KOPT-K1 (cell line): ENCODE results near the gene GUK1.

Experiments
- H3K27ac ChIP-seq: fragments of 200-600 bp; sonication (generic); 2 replicates; pipeline ENCODE4 v1.5.1; 2016; ENCODE audit warnings: antibody characterized with exemption, mild to moderate bottlenecking, low read depth, low read length; ENCODE audit not compliant: poor library complexity, severe bottlenecking
- H3K36me3 ChIP-seq: fragments of 200-600 bp; sonication (generic); 2 replicates; pipeline ENCODE4 v1.5.1; 2017; ENCODE audit warnings: antibody characterized with exemption, mild to moderate bottlenecking, low read length, moderate library complexity; ENCODE audit not compliant: insufficient read depth
- H3K9me3 ChIP-seq: fragments of 200-600 bp; sonication (generic); 2 replicates; pipeline ENCODE4 v1.5.1; 2017; ENCODE audit warnings: antibody characterized with exemption, low read length, mild to moderate bottlenecking; ENCODE audit not compliant: insufficient read depth, poor library complexity, severe bottlenecking

Gene GUK1, protein sequence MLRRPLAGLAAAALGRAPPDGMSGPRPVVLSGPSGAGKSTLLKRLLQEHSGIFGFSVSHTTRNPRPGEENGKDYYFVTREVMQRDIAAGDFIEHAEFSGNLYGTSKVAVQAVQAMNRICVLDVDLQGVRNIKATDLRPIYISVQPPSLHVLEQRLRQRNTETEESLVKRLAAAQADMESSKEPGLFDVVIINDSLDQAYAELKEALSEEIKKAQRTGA

DNA sequence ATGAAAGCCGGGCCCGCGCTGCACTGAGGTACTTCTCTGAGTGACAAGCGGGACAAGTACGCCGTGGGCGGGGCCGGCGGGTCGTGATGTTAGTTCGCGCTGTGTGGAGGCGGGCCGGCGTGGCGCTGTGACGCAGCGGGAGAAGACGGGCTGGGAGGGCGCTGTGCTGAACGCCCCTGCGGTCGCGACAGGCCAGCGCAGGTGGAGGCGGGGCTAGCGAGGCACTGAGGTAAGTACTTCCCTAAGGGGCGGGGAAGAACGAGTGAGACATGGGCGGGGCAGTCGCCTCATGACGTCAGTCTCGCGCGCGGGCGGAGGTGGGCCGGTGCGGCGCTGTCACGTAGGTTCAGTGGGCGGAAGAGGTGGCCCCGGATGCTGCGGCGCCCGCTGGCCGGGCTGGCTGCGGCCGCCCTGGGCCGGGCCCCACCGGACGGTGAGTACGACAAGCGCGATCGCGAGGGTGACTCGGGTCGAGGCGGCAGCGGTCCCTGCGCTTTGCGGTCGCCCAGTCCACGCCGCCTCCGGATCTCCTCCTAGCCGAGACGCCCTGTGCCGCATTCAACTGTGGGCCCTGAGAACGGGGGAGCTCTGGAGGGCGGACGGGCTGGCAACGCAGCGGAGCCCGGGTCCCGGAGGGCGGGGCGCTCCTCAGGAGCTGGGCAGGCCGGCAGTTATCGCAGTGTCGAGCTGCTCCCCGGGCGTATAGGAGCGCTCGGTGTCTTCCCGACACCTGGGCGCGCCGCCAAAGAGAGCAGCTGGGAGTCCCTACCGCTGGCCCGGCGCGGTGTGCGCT is at the start of gene GUK1:
Gene GUK1 (plus strand): TSS at position 349 of the 793 bp plus-strand sequence. CDS start 24 bp downstream, at position 373.
- no peaks in the 10 kb centered on the region for H3K9me3 ChIP-seq
- H3K36me3 ChIP-seq = peaks cover 13% of the 10 kb centered on the region
- H3K27ac ChIP-seq = peak within 1 kb of the TSS; percentile 83

DNA sequence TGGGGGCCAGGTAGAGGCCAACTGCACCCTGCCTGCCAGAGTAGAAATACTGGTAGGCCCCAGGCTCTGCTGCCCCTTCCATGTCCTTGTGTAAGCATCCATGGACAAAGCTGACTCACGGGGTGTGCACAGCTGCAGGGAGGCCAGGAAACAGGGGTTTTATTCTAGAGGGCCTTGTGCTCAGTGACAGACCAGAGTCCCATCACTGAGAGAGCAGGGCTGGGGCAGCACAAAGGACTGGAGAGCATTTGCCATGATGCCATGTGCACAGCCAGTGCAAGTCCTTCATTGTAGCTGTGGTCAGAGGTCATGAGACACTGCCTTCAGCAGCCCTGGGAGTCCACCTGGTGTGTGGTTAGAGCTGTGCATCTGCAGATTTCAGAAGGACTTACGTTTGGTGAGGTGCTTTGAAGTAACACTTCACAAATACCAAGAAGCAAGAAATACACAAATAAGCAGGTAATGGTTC is 49.4 kb upstream of the GUK1 start:
- Histone ChIP-seq H3K36me3 (peaks cover 91% of the 10 kb centered on the region), H3K27ac (no peak overlapping the region), H3K9me3 (peaks cover 52% of the 10 kb centered on the region)

DNA sequence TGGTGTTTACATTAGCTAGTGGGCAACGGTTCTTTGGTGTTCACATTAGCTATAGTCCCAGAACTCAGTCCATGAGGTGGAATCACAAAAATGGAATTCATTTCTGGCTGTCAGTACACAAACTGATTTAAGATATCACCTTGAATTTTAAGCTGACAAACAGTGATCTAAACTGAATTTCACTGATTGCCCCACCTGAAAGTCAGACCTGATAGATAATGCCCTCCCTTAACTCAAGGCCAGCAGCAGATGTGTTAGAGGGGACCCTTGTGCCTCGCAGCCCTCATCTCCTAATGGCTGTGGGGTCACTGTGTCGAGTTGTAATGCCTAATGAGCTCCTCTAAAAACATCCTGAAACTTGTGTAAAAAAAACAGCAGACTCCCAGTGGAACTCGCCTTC is 49.0 kb upstream of the GUK1 start:
- Histone ChIP-seq H3K36me3 (peaks cover 92% of the 10 kb centered on the region), H3K9me3 (peaks cover 55% of the 10 kb centered on the region), H3K27ac (no peak overlapping the region)

DNA sequence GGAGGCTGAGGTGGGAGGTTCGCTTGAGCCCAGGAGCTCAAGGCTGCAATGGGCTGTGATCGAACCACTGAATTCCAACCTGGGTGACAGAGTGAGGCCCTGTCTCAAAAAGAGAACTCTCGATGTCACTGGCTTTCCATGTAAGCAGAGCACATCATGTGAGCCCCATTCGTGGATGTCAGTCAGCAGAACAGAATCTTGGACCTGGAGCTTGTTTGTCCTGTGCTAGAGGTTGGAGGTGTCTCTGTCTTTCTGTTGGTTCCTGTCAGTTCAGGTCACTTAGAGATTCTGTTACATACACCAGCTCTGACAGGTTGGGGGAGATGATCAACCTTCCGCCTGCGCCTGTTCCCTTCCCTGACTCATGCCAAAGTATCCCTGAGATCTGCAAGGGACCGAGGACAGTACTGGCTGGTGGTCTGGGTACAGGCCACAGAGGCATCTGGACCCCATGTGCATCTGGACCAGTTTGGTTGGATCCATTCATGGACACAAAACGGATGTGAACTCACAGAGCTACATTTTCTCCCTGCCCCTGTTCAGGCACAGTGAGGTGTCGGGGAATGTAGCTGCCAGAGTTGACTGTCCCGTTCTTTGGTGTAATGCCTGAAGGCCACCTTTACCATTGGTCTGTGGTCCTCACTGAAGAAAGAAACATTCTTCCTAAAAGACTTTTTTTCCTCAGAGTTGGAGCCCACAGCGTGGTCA is 47.6 kb upstream of the GUK1 start:
- Histone ChIP-seq H3K9me3 (peaks cover 55% of the 10 kb centered on the region), H3K36me3 (peaks cover 99% of the 10 kb centered on the region), H3K27ac (no peak overlapping the region)

DNA sequence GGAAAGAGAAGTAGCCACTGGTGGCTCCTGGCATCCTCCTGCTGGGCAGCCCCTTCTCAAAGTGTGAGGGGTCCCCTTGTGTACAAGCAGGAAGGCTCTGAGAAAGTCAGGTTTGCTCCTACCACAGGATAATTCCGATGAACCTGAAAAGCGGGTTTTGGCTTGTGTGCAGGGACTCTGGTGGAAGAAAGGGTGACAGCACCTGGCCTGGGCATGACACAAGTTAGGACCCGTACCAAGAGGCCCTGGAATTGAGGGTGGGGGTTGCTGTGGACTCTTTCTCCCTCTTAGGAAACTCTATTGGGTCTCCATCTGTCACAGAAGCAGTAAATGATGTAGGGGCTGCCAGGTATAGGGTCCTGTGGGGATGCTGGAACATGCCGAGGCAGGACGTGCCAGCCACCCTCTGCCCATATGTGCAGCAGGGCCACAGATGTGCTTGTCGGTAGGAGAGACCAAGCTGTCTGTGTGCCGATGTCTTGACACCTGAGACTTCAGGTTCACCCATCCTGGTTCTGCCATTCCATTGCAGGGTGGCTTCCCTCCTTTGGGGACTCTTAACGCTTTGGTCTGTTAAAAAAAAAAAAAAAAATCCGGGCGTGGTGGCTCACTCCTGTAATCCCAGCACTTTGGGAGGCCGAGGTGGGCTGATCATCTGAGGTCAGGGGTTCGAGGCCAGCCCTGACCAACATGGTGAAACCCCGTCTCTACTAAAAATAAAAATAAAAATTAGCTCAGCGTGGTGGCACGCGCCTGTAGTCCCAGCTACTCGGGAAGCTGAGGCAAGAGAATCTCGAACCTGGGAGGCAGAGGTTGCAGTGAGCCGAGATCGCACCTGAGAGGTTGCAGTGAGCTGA is 46.8 kb upstream of the GUK1 start:
- peaks cover 55% of the 10 kb centered on the region for H3K9me3 ChIP-seq
- H3K27ac ChIP-seq = no peak overlapping the region
- peaks cover 99% of the 10 kb centered on the region for H3K36me3 ChIP-seq

DNA sequence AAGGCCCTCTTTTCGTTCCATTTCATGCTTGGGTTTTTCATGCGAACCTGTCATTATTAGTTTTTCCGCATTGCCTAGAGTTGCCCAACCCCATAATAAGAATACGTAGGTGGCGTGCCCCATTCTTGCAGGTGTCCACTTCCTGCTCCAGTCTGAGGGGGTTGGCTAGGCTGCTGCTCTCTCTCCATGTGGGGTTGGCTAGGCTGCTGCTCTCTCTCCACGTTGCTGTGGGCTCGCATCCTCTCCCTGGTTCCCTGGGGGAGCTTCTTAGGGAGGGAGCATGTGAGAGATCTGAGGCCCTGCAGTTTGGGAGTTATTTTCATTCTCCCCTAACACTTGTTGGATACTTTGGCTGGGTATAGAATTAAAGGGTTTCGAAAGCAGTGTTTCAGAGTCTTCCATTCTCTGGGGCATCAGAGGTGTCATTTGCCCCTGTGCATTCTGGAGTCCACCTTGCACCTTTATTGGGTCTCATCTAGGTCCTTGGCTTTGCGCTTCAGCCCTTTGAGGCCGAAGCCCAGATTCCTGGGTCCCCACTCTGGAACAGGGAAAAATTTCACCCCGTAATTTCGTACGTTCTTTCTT is 45.6 kb upstream of the GUK1 start:
- Histone ChIP-seq H3K27ac (no peak overlapping the region), H3K9me3 (peaks cover 55% of the 10 kb centered on the region), H3K36me3 (peaks cover 99% of the 10 kb centered on the region)

DNA sequence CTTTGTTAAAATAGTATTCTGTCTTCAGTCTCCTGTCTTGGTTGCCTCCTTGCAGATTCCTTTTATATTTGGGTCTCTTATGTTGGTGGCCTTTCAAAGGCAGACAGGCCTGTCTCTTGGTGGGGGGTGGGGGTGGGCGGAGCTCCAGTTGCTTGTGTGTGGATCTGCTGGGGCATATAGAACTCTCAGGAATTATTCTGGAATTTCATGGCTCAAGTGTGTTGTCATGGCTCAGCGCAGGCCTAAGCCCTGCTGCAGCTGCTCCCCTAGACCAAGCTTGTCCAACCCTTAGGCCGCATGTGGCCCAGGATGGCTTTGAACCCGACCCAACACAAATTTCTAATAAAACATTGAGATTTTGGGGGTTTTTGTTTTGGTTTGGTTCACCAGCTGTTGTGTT is 44.9 kb upstream of the GUK1 start:
- H3K27ac ChIP-seq = no peak overlapping the region
- peaks cover 55% of the 10 kb centered on the region for H3K9me3 ChIP-seq
- peaks cover 99% of the 10 kb centered on the region for H3K36me3 ChIP-seq

DNA sequence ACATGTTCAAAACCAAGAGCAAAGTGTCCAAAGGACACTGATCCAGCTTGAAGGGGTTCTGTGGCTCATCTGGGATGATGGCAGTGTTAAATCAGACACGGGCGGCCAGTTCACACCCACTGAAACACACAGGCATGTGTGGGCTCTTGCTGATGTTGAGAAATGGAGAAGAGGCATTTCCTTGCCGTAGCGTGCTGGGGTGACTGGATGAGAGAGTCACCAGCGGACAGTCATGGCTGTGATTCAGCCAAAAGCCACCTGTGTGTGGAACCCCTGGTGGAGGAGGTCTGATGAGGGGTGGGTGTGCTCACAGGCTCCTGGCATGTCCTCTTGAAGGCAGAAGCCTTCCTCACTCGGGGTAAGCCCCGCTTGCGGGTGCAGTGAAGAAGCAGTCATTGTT is 44.1 kb upstream of the GUK1 start:
- H3K36me3 ChIP-seq = peaks cover 100% of the 10 kb centered on the region

DNA sequence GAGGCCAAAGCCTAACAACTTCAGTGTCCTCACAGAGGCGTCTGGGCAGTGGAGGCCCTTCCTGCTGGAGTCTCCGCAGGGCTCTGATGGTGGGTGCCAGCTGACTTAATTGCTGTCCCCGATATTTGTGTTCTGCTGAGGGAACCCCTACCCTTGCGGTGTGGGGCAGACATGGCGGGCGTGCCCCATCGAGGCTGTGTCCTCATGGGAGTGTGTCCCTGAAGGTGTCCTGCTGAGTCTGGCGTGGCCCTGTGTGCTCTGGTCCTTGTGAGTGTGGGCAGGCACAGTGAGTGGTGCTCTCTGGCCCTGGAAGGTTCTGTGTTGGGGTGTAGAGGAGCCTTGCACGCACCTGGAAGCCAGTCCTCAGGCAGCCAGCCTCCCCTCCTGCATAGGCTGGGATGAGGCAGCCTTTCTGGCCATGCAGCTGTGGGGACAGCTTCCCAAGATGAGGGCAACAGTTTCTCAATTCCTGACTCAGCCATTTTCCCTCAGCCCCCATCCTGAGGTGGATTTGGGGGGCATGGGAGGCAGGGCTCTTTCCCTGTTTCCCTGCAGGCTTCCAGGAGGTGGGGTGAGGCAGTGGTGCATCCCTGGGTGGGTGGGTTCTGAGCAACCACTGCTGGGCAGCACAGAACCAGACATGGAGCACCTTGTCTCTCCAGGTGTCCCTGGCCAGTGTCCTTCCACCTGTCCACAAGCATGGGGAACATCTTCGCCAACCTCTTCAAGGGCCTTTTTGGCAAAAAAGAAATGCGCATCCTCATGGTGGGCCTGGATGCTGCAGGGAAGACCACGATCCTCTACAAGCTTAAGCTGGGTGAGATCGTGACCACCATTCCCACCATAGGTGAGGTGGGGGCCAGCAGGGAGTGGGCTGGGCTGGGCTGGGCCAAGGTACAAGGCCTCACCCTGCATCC is 43.4 kb upstream of the GUK1 start:
- H3K36me3 ChIP-seq = peaks cover 99% of the 10 kb centered on the region
- H3K27ac ChIP-seq = no peak overlapping the region
- peaks cover 42% of the 10 kb centered on the region for H3K9me3 ChIP-seq

More for the DNA sequence above, 44.1 kb upstream of the GUK1 start:
- Histone ChIP-seq H3K9me3 (peaks cover 49% of the 10 kb centered on the region), H3K27ac (no peak overlapping the region)

DNA sequence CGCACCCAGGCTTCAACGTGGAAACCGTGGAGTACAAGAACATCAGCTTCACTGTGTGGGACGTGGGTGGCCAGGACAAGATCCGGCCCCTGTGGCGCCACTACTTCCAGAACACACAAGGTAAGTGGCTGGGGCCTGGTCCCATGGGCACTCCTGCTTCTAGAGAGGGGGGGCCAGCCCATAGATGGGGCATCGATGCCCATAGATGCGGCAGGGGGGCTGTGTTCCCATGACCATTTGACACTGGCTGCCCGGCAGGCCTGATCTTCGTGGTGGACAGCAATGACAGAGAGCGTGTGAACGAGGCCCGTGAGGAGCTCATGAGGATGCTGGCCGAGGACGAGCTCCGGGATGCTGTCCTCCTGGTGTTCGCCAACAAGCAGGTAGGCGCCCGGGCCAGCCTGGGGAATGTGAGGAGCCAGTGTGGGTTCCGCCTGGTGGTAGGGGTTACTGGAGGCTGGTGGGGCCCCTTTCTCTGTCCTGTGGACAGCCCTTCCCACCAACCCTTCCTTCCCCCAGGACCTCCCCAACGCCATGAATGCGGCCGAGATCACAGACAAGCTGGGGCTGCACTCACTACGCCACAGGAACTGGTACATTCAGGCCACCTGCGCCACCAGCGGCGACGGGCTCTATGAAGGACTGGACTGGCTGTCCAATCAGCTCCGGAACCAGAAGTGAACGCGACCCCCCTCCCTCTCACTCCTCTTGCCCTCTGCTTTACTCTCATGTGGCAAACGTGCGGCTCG is 42.6 kb upstream of the GUK1 start:
- H3K9me3 ChIP-seq = peaks cover 34% of the 10 kb centered on the region
- no peak overlapping the region for H3K27ac ChIP-seq
- peaks cover 91% of the 10 kb centered on the region for H3K36me3 ChIP-seq

DNA sequence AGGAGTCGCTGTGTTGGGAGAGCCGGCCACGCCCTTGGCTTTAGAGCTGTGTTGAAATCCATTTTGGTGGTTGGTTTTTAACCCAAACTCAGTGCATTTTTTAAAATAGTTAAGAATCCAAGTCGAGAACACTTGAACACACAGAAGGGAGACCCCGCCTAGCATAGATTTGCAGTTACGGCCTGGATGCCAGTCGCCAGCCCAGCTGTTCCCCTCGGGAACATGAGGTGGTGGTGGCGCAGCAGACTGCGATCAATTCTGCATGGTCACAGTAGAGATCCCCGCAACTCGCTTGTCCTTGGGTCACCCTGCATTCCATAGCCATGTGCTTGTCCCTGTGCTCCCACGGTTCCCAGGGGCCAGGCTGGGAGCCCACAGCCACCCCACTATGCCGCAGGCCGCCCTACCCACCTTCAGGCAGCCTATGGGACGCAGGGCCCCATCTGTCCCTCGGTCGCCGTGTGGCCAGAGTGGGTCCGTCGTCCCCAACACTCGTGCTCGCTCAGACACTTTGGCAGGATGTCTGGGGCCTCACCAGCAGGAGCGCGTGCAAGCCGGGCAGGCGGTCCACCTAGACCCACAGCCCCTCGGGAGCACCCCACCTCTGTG is 41.7 kb upstream of the GUK1 start:
- H3K36me3 ChIP-seq = peaks cover 82% of the 10 kb centered on the region
- peaks cover 25% of the 10 kb centered on the region for H3K9me3 ChIP-seq
- H3K27ac ChIP-seq = no peak overlapping the region

DNA sequence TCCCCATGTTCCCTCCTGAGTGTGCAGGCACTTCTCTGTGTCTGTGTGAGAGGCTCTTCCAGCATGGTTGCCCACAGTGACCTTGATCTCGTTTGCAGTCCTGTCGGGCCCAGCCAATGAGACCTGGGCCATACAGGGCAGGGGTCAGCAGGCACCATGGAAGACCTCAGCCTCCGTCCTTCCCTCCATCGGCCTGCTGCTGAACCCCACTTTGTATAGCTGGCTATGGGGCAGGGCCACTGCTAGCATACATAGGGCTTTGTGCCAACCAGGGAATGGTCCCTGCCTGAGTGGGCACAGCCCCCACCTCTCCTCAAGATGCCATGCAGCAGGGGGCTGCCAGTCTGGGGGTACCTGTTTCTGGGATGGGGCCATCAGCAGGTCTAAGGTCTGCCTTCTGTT is 40.7 kb upstream of the GUK1 start:
- Histone ChIP-seq H3K36me3 (peaks cover 73% of the 10 kb centered on the region), H3K27ac (no peak overlapping the region), H3K9me3 (peaks cover 16% of the 10 kb centered on the region)
